K562 (cell line): ENCODE results near the gene TMEM101. TPM values are rescaled to one million over a fixed set of nuclear protein-coding genes. Genes with fewer than 3 reads are reported as not detected.

Experiments used
- BHLHE40 ChIP-seq: IDR thresholded peaks from 2 replicates; pipeline ENCODE4 v1.6.1; 2011; ENCODE audit warnings: low read length, improper control_type of control experiment
- CEBPB ChIP-seq: fragments of 450-650 bp; IDR thresholded peaks from 2 replicates; pipeline ENCODE4 v1.6.1; 2016; ENCODE audit warnings: missing genetic modification characterization, missing compliant biosample characterization
- CTCFL ChIP-seq: IDR thresholded peaks from 2 replicates; pipeline ENCODE4 v1.6.1; 2011; ENCODE audit warnings: borderline replicate concordance, low read depth, mild to moderate bottlenecking, moderate library complexity, low read length; ENCODE audit not compliant: insufficient read depth, poor library complexity, severe bottlenecking
- DPF2 ChIP-seq: fragments of 450-650 bp; IDR thresholded peaks from 2 replicates; pipeline ENCODE4 v1.6.1; 2016
- ESRRA ChIP-seq: fragments of 450-650 bp; IDR thresholded peaks from 2 replicates; pipeline ENCODE4 v1.6.1; 2014; ENCODE audit warnings: low read depth, mild to moderate bottlenecking, moderate library complexity, borderline replicate concordance
- KDM2B ChIP-seq: fragments of 250-450 bp; sonication (Bioruptor Pico); IDR thresholded peaks from 2 replicates; pipeline ENCODE4 v1.8.0; 2021; ENCODE audit warnings: mild to moderate bottlenecking, moderate library complexity
- TARDBP ChIP-seq: fragments of 450-650 bp; IDR thresholded peaks from 2 replicates; pipeline ENCODE4 v1.6.1; 2016
- THAP12 ChIP-seq: fragments of 250-450 bp; sonication (Bioruptor Pico); IDR thresholded peaks from 2 replicates; pipeline ENCODE4 v1.9.0; 2021; ENCODE audit warnings: mild to moderate bottlenecking, inconsistent platforms
- USF2 ChIP-seq: sonication (generic); formaldehyde crosslinking; IDR thresholded peaks from 2 replicates; pipeline ENCODE4 v1.5.0; 2020; ENCODE audit warnings: missing genetic modification reagents
- ZC3H4 ChIP-seq: sonication (generic); formaldehyde crosslinking; IDR thresholded peaks from 2 replicates; pipeline ENCODE4 v1.9.0; 2021; ENCODE audit warnings: missing genetic modification reagents, borderline replicate concordance
- ZNF551 ChIP-seq: fragments of 250-450 bp; sonication (Bioruptor Pico); IDR thresholded peaks from 2 replicates; pipeline ENCODE4 v1.5.0; 2021; ENCODE audit warnings: mild to moderate bottlenecking, moderate library complexity
- ZNF609 ChIP-seq: sonication (generic); formaldehyde crosslinking; IDR thresholded peaks from 2 replicates; pipeline ENCODE4 v1.8.1; 2023; ENCODE audit warnings: missing genetic modification reagents, mild to moderate bottlenecking, borderline replicate concordance
- ZNF740 ChIP-seq, 3 experiments: fragments of 200-800 bp in 1 of 3; sonication (Bioruptor generic) in 1 of 3; sonication (generic) in 1 of 3; formaldehyde crosslinking in 1 of 3; IDR thresholded peaks; 2 replicates each; pipeline versions ENCODE4 v1.6.1 to v1.8.0; 2016 to 2022; ENCODE audit warnings: mild to moderate bottlenecking in 2 of 3, missing compliant biosample characterization in 2 of 3, missing genetic modification characterization in 2 of 3, missing genetic modification reagents in 1 of 3
- ZNF76 ChIP-seq: fragments of 250-450 bp; sonication (Bioruptor Pico); IDR thresholded peaks from 2 replicates; pipeline ENCODE4 v1.4.0; 2020; ENCODE audit warnings: mild to moderate bottlenecking, moderate library complexity, borderline replicate concordance
- polyA plus RNA-seq, 8 experiments: library from polyadenylated mRNA; depleted of rRNA in 4 of 8; stranded (reverse) in 5 of 8; unstranded in 3 of 8; fragments of >200 nt; fragmentation: Nextera tagmentation in 2 of 8; fragmentation: Illumina TruSeq in 1 of 8; extraction: Ambion mirVana in 2 of 8; extraction: Trizol in 1 of 8; gene quantifications; 2 replicates each; pipeline versions ENCODE4 v1.2.1 to v1.2.3, GENCODE V29; 2011 to 2014; ENCODE audit warnings: inconsistent platforms in 1 of 8, missing spikeins in 1 of 8
- total RNA-seq, 7 experiments: library from RNA; depleted of rRNA in 6 of 7; stranded (reverse); fragments of >200 nt in 6 of 7; fragmentation: Illumina TruSeq in 2 of 7; extraction: Trizol in 2 of 7; gene quantifications; 2 replicates each; pipeline versions ENCODE4 v1.2.1 to v1.2.3, GENCODE V29; 2011 to 2021; ENCODE audit warnings: low replicate concordance in 1 of 7

TMEM101 gene
- total and polyA plus RNA-seq, 9 of the 15 experiments (the other 6 are each of a cell fraction or from before 2014, with no cell fraction given): 21.2 to 110 (median 37.8) TPM

GRCh38 chr17:44063704-44064639 lies 49.2 kb upstream of the TMEM101 start (continued):
- TF ChIP-seq THAP12 (CRISPR knock-in tag) (no peak), ZNF609 (CRISPR knock-in tag) (no peak), ZNF76 (no peak), TARDBP (no peak), ZNF740 (CRISPR knock-in tag; IDR thresholded peaks at IDR 0.05) (no peak), ZNF740 (tag; IDR thresholded peaks at IDR 0.05) (no peak), BHLHE40 (peak; percentile 80), ZNF551 (no peak), CEBPB (tag) (peak; percentile 63), USF2 (CRISPR knock-in tag) (peak; percentile 81), ZC3H4 (CRISPR knock-in tag) (no peak), ESRRA (no peak), DPF2 (peak; percentile 33; the same call in 1 of the 2 replicates), CTCFL (no peak), KDM2B (CRISPR knock-in tag) (no peak)
